Left ventricle myocardium inferior (tissue), 1 donor: Measurements from ENCODE around the gene DOCK4. TPM values are rescaled to one million over a fixed set of nuclear protein-coding genes. Genes with fewer than 3 reads are reported as not detected.

ENCODE experiments used
- DNase-seq: peaks from one replicate; pipeline ENCODE4 v3.0.0-alpha.2; 2020
- H3K27ac ChIP-seq: fragments of 200-600 bp; replicated peaks from 2 replicates; pipeline ENCODE4 v1.8.0; 2021
- H3K27me3 ChIP-seq: fragments of 200-600 bp; 2 replicates; pipeline ENCODE4 v1.8.0; 2021; ENCODE audit warnings: low read depth
- H3K36me3 ChIP-seq: fragments of 200-600 bp; 2 replicates; pipeline ENCODE4 v1.8.0; 2021
- H3K4me1 ChIP-seq: fragments of 200-600 bp; 2 replicates; pipeline ENCODE4 v1.8.0; 2021
- H3K4me3 ChIP-seq: fragments of 200-600 bp; 2 replicates; pipeline ENCODE4 v1.8.0; 2021; ENCODE audit warnings: mild to moderate bottlenecking, moderate library complexity
- H3K9me3 ChIP-seq: fragments of 200-600 bp; replicated peaks from 2 replicates; pipeline ENCODE4 v1.8.0; 2021
- CTCF ChIP-seq: fragments of 200-600 bp; IDR thresholded peaks from 2 replicates; pipeline ENCODE4 v1.8.0; 2021; ENCODE audit warnings: antibody characterized with exemption, mild to moderate bottlenecking, borderline replicate concordance
- intact Hi-C: fragments of 100-400 bp; cut with micrococcal nuclease; formaldehyde crosslinking; loops from one replicate; pipeline ENCODE4 v1.11.0; 2022
- total RNA-seq: library from RNA; stranded (reverse); fragmentation: NEBNext Ultra II Directional; extraction: Animal tissue kit (Norgen Biotek cat#: 25700); gene quantifications from one replicate; pipeline ENCODE4 v1.2.1, GENCODE V29; 2021
- donor health status: DM: no; HTN: yes; CAD: no; lungs with severe emphysema.

Gene DOCK4
- total RNA-seq, 1 donor from 2014 or later: 15.2 TPM

- DNase-seq: no peak
- Histone ChIP-seq H3K9me3 (peaks cover 5% of the 10 kb centered on the region), H3K27ac (no peak overlapping the region), H3K4me1 (no peaks in the 10 kb centered on the region), H3K4me3 (no peak overlapping the region), H3K36me3 (peaks cover 42% of the 10 kb centered on the region), H3K27me3 (no peaks in the 10 kb centered on the region)
- intact Hi-C loops: no loop called here
- no peak for TF ChIP-seq CTCF
Observed at GRCh38 chr7:111746950-111747349, 459.2 kb downstream of the DOCK4 start.

GRCh38 chr7:111744501-111745155 is 461.6 kb downstream of the DOCK4 start:
- intact Hi-C loops: no loop called here
- TF ChIP-seq CTCF: no peak
- H3K4me1 ChIP-seq: no peaks in the 10 kb centered on the region

GRCh38 chr7:111743244-111743847 is 462.9 kb downstream of the DOCK4 start:
- Histone ChIP-seq H3K4me3 (no peak overlapping the region), H3K27ac (no peak overlapping the region), H3K36me3 (peaks cover 45% of the 10 kb centered on the region), H3K4me1 (no peaks in the 10 kb centered on the region), H3K27me3 (no peaks in the 10 kb centered on the region), H3K9me3 (no peaks in the 10 kb centered on the region)
- no peak for TF ChIP-seq CTCF
- intact Hi-C loops: no loop called here
- no peak for DNase-seq

More at GRCh38 chr7:111744501-111745155, 461.6 kb downstream of the DOCK4 start:
- Histone ChIP-seq H3K27ac (peak overlapping the region; percentile 9), H3K27me3 (no peaks in the 10 kb centered on the region), H3K4me3 (no peak overlapping the region), H3K9me3 (peaks cover 3% of the 10 kb centered on the region), H3K36me3 (peaks cover 42% of the 10 kb centered on the region)
- no peak for DNase-seq

GRCh38 chr7:111741811-111742240 is 464.4 kb downstream of the DOCK4 start:
- Histone ChIP-seq H3K9me3 (no peaks in the 10 kb centered on the region), H3K27me3 (no peaks in the 10 kb centered on the region), H3K4me3 (no peak overlapping the region), H3K27ac (no peak overlapping the region), H3K4me1 (no peaks in the 10 kb centered on the region), H3K36me3 (peaks cover 56% of the 10 kb centered on the region)
- no peak for DNase-seq
- intact Hi-C loops: no loop called here
- TF ChIP-seq CTCF: peak; percentile 72

GRCh38 chr7:111740942-111741341 is 465.3 kb downstream of the DOCK4 start:
- H3K4me1 ChIP-seq: peaks cover 4% of the 10 kb centered on the region
- H3K9me3 ChIP-seq: no peaks in the 10 kb centered on the region
- no peaks in the 10 kb centered on the region for H3K27me3 ChIP-seq
- no peak overlapping the region for H3K27ac ChIP-seq
- TF ChIP-seq CTCF: no peak
- peaks cover 49% of the 10 kb centered on the region for H3K36me3 ChIP-seq
- no peak overlapping the region for H3K4me3 ChIP-seq
- DNase-seq: no peak
- intact Hi-C loops: no loop called here
